ENCODE results near the gene DDIT3.

Gene DDIT3

GRCh38 chr12:57543581-57543980 is 23.3 kb upstream of the DDIT3 start:
- Histone ChIP-seq H3K4me3 (no peak overlapping the region), H3K9me3 (ENCODE audit: low read depth, low read length) (no peaks in the 10 kb centered on the region), H3K36me3 (ENCODE audit: insufficient read depth, low read length) (peaks cover 32% of the 10 kb centered on the region), H3K27ac (no peak overlapping the region), H3K9ac (ENCODE audit: insufficient read length) (no peak overlapping the region)
- TF ChIP-seq POLR2AphosphoS5 (IDR thresholded peaks at IDR 0.05; ENCODE audit: borderline replicate concordance, low read depth, low read length) = no peak
- TF ChIP-seq EZH2 (IDR thresholded peaks at IDR 0.05) = no peak
- DNase-seq (ENCODE audit: low read depth, low spot score) = no peak

GRCh38 chr12:57541717-57542116 is 21.4 kb upstream of the DDIT3 start:
- peaks cover 35% of the 10 kb centered on the region for H3K36me3 ChIP-seq (ENCODE audit: insufficient read depth, low read length)
- no peak for TF ChIP-seq POLR2AphosphoS5 (IDR thresholded peaks at IDR 0.05; ENCODE audit: borderline replicate concordance, low read depth, low read length)
- no peak for TF ChIP-seq EZH2 (IDR thresholded peaks at IDR 0.05)
- TF ChIP-seq FOXP2 (optimal IDR thresholded peaks at IDR 0.05; ENCODE audit: control extremely low read depth, extremely low read length, insufficient read depth) = no peak
- H3K9me3 ChIP-seq (ENCODE audit: low read depth, low read length) = no peaks in the 10 kb centered on the region
- DNase-seq (ENCODE audit: low read depth, low spot score) = no peak
- H3K9ac ChIP-seq (ENCODE audit: insufficient read length) = no peak overlapping the region
- H3K4me3 ChIP-seq = no peak overlapping the region
- H3K27ac ChIP-seq = no peak overlapping the region

GRCh38 chr12:57541001-57541400 is 20.7 kb upstream of the DDIT3 start:
- H3K9ac ChIP-seq (ENCODE audit: insufficient read length) = no peak overlapping the region
- no peak overlapping the region for H3K4me3 ChIP-seq
- no peak for DNase-seq (ENCODE audit: low read depth, low spot score)
- H3K27ac ChIP-seq = no peak overlapping the region
- TF ChIP-seq EZH2 (IDR thresholded peaks at IDR 0.05) (no peak), POLR2AphosphoS5 (IDR thresholded peaks at IDR 0.05; ENCODE audit: borderline replicate concordance, low read depth, low read length) (no peak), FOXP2 (optimal IDR thresholded peaks at IDR 0.05; ENCODE audit: control extremely low read depth, extremely low read length, insufficient read depth) (no peak)
- H3K9me3 ChIP-seq (ENCODE audit: low read depth, low read length) = no peaks in the 10 kb centered on the region
- peaks cover 35% of the 10 kb centered on the region for H3K36me3 ChIP-seq (ENCODE audit: insufficient read depth, low read length)

- TF ChIP-seq POLR2AphosphoS5 (IDR thresholded peaks at IDR 0.05; ENCODE audit: borderline replicate concordance, low read depth, low read length) (no peak), FOXP2 (optimal IDR thresholded peaks at IDR 0.05; ENCODE audit: control extremely low read depth, extremely low read length, insufficient read depth) (no peak), EZH2 (IDR thresholded peaks at IDR 0.05) (no peak)
- Histone ChIP-seq H3K36me3 (ENCODE audit: insufficient read depth, low read length) (peaks cover 42% of the 10 kb centered on the region; the same call in 1 of the 2 replicates), H3K9me3 (ENCODE audit: low read depth, low read length) (no peaks in the 10 kb centered on the region)
Measured at GRCh38 chr12:57539134-57539768, 18.9 kb upstream of the DDIT3 start.

GRCh38 chr12:57536597-57536942 is 16.3 kb upstream of the DDIT3 start:
- peaks cover 55% of the 10 kb centered on the region for H3K36me3 ChIP-seq (ENCODE audit: insufficient read depth, low read length)
- H3K9ac ChIP-seq (ENCODE audit: insufficient read length) = no peak overlapping the region

More at GRCh38 chr12:57539134-57539768, 18.9 kb upstream of the DDIT3 start:
- H3K4me3 ChIP-seq = no peak overlapping the region
- H3K27ac ChIP-seq = no peak overlapping the region
- H3K9ac ChIP-seq (ENCODE audit: insufficient read length) = no peak overlapping the region
- no peak for DNase-seq (ENCODE audit: low read depth, low spot score)

GRCh38 chr12:57535764-57536596 is 15.7 kb upstream of the DDIT3 start:
- Histone ChIP-seq H3K27ac (no peak overlapping the region), H3K9ac (ENCODE audit: insufficient read length) (no peak overlapping the region), H3K9me3 (ENCODE audit: low read depth, low read length) (no peaks in the 10 kb centered on the region), H3K4me3 (no peak overlapping the region), H3K36me3 (ENCODE audit: insufficient read depth, low read length) (peaks cover 55% of the 10 kb centered on the region)
- TF ChIP-seq EZH2 (IDR thresholded peaks at IDR 0.05) (no peak), FOXP2 (optimal IDR thresholded peaks at IDR 0.05; ENCODE audit: control extremely low read depth, extremely low read length, insufficient read depth) (no peak), POLR2AphosphoS5 (IDR thresholded peaks at IDR 0.05; ENCODE audit: borderline replicate concordance, low read depth, low read length) (no peak)
- no peak for DNase-seq (ENCODE audit: low read depth, low spot score)

More at GRCh38 chr12:57536597-57536942, 16.3 kb upstream of the DDIT3 start:
- TF ChIP-seq FOXP2 (optimal IDR thresholded peaks at IDR 0.05; ENCODE audit: control extremely low read depth, extremely low read length, insufficient read depth) = no peak
- TF ChIP-seq POLR2AphosphoS5 (IDR thresholded peaks at IDR 0.05; ENCODE audit: borderline replicate concordance, low read depth, low read length) = no peak
- no peak for TF ChIP-seq EZH2 (IDR thresholded peaks at IDR 0.05)
- no peak for DNase-seq (ENCODE audit: low read depth, low spot score)
- H3K4me3 ChIP-seq = no peak overlapping the region
- H3K9me3 ChIP-seq (ENCODE audit: low read depth, low read length) = no peaks in the 10 kb centered on the region
- no peak overlapping the region for H3K27ac ChIP-seq

- Histone ChIP-seq H3K27ac (no peak overlapping the region), H3K9me3 (ENCODE audit: low read depth, low read length) (no peaks in the 10 kb centered on the region), H3K9ac (ENCODE audit: insufficient read length) (no peak overlapping the region), H3K4me3 (no peak overlapping the region), H3K36me3 (ENCODE audit: insufficient read depth, low read length) (peaks cover 60% of the 10 kb centered on the region)
- DNase-seq (ENCODE audit: low read depth, low spot score) = no peak
- TF ChIP-seq POLR2AphosphoS5 (IDR thresholded peaks at IDR 0.05; ENCODE audit: borderline replicate concordance, low read depth, low read length) = no peak
Measured at GRCh38 chr12:57534991-57535543, 14.8 kb upstream of the DDIT3 start.

- Histone ChIP-seq H3K9ac (ENCODE audit: insufficient read length) (no peak overlapping the region), H3K36me3 (ENCODE audit: insufficient read depth, low read length) (peaks cover 67% of the 10 kb centered on the region), H3K27ac (no peak overlapping the region), H3K4me3 (no peak overlapping the region), H3K9me3 (ENCODE audit: low read depth, low read length) (no peaks in the 10 kb centered on the region)
- no peak for DNase-seq (ENCODE audit: low read depth, low spot score)
- TF ChIP-seq FOXP2 (optimal IDR thresholded peaks at IDR 0.05; ENCODE audit: control extremely low read depth, extremely low read length, insufficient read depth) = no peak
- TF ChIP-seq EZH2 (IDR thresholded peaks at IDR 0.05) = no peak
- TF ChIP-seq POLR2AphosphoS5 (IDR thresholded peaks at IDR 0.05; ENCODE audit: borderline replicate concordance, low read depth, low read length) = no peak
Measured at GRCh38 chr12:57534250-57534649, 13.9 kb upstream of the DDIT3 start.
